GM13976 (cell line): ENCODE measurements around the gene KRT28.

Experiments
- DNase-seq: peaks from one replicate; pipeline ENCODE4 v3.0.0; 2012; ENCODE audit warnings: low spot score
- CTCF ChIP-seq: IDR thresholded peaks from 2 replicates; pipeline ENCODE4 v1.5.1; 2012; ENCODE audit warnings: borderline replicate concordance, mild to moderate bottlenecking; ENCODE audit not compliant: insufficient read depth; ENCODE audit errors: extremely low read depth, missing control alignments, control extremely low read depth
- in situ Hi-C: fragments of 300-500 bp; cut with MboI; formaldehyde crosslinking; loops from one replicate; pipeline ENCODE4 v1.12.0; 2022; ENCODE audit warnings: low sequenced_read_pairs, mixed read lengths, inconsistent platforms; ENCODE audit not compliant: unreplicated experiment

Gene KRT28

GRCh38 chr17:40839194-40839593 is 39.4 kb upstream of the KRT28 start:
- no peak for DNase-seq
- in situ Hi-C loops = no loop called here
- no peak for TF ChIP-seq CTCF

GRCh38 chr17:40836020-40836419 is 36.3 kb upstream of the KRT28 start:
- TF ChIP-seq CTCF = no peak
- no peak for DNase-seq
- in situ Hi-C loops = no loop called here

DNA sequence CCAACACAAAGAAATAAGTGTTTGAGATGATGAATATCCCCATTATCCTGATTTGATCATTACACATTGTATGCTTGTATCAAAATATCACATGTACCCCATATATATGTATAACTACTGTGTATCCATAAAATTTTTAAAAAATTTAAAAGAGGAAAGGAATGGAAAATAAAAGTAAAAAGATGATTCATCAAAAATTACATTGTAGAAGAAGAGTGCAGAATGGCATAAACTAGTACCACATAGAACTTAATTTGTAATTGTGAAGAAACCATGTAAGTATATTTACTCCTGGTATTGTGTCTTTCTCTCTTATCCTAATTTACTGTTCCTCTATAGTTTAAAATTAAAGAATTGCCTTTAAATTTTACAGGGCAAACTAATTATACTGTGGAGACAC is 34.1 kb upstream of the KRT28 start:
- DNase-seq = no peak
- in situ Hi-C loops = no loop called here
- TF ChIP-seq CTCF = no peak

- in situ Hi-C loops = no loop called here
- TF ChIP-seq CTCF = no peak
- no peak for DNase-seq
Observed at GRCh38 chr17:40832840-40833239, 33.1 kb upstream of the KRT28 start.

DNA sequence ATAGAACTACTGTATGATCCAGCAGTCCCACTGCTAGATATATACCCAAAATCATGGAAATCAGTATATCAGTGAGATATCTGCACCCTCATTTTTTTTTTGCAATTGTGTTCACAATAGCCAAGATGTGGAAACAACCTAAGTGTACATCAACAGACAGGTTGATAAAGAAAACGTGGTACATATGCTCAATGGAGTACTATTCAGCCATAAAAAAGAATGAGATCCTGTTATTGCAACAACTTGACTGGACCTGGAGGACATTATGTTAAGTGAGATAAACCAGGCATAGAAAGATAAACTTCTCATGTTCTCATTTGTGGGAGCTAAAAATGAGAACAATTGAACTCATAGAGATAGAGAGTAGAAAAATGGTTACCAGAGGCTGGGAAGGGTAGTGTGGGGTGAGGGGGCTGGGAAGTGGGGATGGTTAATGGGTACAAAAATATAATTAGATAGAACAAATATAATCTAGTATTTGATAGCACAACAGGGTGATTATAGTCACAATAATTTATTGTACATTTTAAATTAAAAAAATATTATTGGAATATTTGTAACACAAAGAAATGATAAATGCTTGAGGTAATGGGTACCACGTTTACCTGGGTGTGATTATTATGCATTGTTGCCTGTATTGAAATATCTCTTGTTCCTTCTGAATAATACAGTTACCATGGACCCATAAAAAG is 30.5 kb upstream of the KRT28 start:
- DNase-seq = no peak
- TF ChIP-seq CTCF = no peak
- in situ Hi-C loops = no loop called here

- no peak for TF ChIP-seq CTCF
- no peak for DNase-seq
Observed at GRCh38 chr17:40828454-40829044, 28.8 kb upstream of the KRT28 start.

GRCh38 chr17:40827746-40828453 is 28.1 kb upstream of the KRT28 start:
- in situ Hi-C loops = no loop called here
- no peak for TF ChIP-seq CTCF
- DNase-seq = no peak

More at GRCh38 chr17:40828454-40829044, 28.8 kb upstream of the KRT28 start:
- in situ Hi-C loops = no loop called here
